GM12875 (cell line): ENCODE data around the gene SMPD2.

Experiments used
- H3K4me3 ChIP-seq: one replicate; pipeline ENCODE4 v1.5.1; 2011; ENCODE audit warnings: low read depth, low read length, control low read depth
- TF ChIP-seq, protein P1 (sequence below): IDR thresholded peaks from 2 replicates; pipeline ENCODE4 v1.5.1; 2011; ENCODE audit warnings: low read depth, mild to moderate bottlenecking, control low read depth, inconsistent platforms, low read length, moderate library complexity, borderline replicate concordance; ENCODE audit not compliant: insufficient read depth

The SMPD2 gene

GRCh38 chr6:109411034-109411433 is 29.5 kb upstream of the SMPD2 start:
- no peak overlapping the region for H3K4me3 ChIP-seq
- TF ChIP-seq, protein P1, sequence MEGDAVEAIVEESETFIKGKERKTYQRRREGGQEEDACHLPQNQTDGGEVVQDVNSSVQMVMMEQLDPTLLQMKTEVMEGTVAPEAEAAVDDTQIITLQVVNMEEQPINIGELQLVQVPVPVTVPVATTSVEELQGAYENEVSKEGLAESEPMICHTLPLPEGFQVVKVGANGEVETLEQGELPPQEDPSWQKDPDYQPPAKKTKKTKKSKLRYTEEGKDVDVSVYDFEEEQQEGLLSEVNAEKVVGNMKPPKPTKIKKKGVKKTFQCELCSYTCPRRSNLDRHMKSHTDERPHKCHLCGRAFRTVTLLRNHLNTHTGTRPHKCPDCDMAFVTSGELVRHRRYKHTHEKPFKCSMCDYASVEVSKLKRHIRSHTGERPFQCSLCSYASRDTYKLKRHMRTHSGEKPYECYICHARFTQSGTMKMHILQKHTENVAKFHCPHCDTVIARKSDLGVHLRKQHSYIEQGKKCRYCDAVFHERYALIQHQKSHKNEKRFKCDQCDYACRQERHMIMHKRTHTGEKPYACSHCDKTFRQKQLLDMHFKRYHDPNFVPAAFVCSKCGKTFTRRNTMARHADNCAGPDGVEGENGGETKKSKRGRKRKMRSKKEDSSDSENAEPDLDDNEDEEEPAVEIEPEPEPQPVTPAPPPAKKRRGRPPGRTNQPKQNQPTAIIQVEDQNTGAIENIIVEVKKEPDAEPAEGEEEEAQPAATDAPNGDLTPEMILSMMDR: no peak

GRCh38 chr6:109417646-109418045 is 22.9 kb upstream of the SMPD2 start:
- H3K4me3 ChIP-seq: no peak overlapping the region
- TF ChIP-seq, protein P1: no peak

- TF ChIP-seq, protein P1: no peak
- no peak overlapping the region for H3K4me3 ChIP-seq
Measured at GRCh38 chr6:109420751-109421150, 19.8 kb upstream of the SMPD2 start.

- TF ChIP-seq, protein P1: no peak
- no peak overlapping the region for H3K4me3 ChIP-seq
Measured at GRCh38 chr6:109421184-109421583, 19.3 kb upstream of the SMPD2 start.

- H3K4me3 ChIP-seq: no peak overlapping the region
- TF ChIP-seq, protein P1: no peak
Measured at GRCh38 chr6:109424946-109425345, 15.6 kb upstream of the SMPD2 start.

DNA sequence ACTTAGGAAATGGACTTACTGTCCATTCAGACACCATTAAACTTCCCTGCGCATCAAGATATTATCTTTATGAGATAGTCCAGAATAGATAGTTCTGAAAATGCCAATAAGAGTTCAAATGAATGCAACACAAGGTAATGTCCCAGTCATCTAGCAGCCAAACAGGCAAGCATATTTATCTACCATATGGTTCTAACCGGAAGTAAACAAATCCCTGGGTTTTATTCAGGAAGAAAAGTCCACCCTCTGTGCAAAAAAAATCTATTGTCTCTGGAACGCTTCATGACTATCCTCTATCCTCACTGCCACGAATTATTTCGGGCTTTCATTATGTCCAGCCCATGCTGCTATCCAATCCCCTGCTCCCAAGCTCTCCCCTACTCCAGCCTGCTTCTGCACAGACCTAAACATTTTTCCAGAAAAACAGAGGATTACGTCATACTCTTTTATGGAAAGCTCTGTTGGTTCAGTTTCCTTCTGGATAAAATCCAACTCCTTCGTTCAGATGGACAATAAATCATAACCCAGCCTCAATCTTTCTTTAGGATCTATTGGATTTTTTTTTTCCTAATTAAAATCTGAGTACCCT is 11.5 kb upstream of the SMPD2 start:
- H3K4me3 ChIP-seq: no peak overlapping the region
- TF ChIP-seq, protein P1: no peak

DNA sequence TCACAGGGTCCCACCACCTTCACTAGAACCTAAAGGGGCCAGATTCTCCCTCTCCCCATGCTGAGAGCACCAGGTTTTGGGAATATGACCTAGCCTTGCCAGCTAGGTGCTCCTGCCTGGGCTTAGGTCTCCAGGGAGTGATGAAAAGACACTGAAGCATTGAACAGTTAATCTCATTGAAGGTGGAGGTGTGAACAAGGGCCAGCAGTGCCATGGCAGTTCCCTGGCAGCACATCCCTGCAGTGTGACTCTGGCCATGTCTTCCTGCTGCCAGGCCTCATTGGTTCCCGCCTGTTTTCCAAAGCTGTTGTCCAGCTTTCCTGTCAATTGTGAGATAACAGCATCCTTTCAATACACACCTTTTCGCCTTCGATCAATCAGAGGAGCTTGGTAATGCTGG is 11.0 kb upstream of the SMPD2 start:
- no peak overlapping the region for H3K4me3 ChIP-seq
- TF ChIP-seq, protein P1: no peak
